HG02588 (cell line): ENCODE data around the gene ARHGAP23.

ENCODE experiments used
- ATAC-seq: cut with Tn5 transposase; IDR thresholded peaks from one replicate; pipeline ENCODE4 v1.9.1; 2021; ENCODE audit warnings: mild to moderate bottlenecking, moderate library complexity; ENCODE audit not compliant: unreplicated experiment

Gene ARHGAP23

DNA sequence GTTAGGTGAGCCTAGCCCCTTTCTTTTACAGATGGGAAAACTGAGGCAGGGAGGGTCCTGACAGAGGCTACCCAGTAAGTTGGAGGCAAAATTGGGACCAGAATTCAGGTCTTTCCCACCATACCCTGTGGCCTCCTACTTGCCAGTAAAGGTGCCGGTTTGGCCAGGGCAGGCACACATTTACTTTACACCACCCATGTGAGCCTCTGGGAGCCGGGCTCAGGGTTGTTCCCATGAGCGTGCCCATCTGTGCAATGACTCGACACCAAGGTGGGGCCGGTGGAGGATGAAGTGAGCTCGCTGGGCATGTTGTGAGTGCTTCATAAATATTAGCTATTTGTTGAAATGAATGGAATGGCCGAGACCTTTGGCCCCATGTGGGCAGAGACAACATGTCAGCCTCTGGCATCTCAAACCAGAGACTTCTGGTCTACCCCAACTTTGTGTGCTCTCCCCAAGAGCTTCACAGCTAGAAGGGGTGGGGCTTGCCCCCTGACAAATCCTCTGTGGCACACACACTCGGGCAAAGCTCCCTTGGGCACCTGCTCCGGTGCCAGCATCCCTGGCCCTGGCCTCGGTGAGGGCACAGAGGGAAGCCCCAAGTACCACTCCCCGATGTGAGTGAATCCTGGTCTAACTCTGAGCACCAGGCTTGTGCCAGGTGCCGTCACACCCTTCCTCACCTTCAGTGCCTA lies 117.4 kb downstream of the ARHGAP23 start:
- no peak for ATAC-seq

GRCh38 chr17:38546396-38546795 lies 118.1 kb downstream of the ARHGAP23 start:
- no peak for ATAC-seq

- ATAC-seq = no peak
Observed at GRCh38 chr17:38547444-38547843, 119.2 kb downstream of the ARHGAP23 start.

GRCh38 chr17:38549285-38549684 lies 121.0 kb downstream of the ARHGAP23 start:
- no peak for ATAC-seq

DNA sequence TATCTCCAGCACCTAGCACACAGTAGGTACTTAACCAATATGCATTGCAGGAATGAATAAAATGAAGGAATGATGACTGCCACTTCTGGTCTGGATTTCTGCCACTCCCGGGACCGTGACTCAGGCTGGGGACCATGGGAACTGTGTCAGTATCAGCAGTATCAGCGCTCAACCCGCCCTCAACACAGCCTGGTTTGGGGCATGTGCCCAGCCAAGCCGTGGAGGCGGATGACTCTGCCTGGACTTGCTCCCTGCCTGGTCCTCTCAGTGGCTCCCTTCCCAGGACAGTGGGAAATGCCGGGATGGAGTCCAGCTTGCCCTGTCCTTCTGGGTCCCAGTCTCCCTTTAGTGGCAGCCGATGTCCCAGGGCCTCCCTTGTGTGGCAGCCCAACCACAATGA lies 122.4 kb downstream of the ARHGAP23 start:
- ATAC-seq = no peak

GRCh38 chr17:38551121-38551520 lies 122.9 kb downstream of the ARHGAP23 start:
- ATAC-seq = no peak

DNA sequence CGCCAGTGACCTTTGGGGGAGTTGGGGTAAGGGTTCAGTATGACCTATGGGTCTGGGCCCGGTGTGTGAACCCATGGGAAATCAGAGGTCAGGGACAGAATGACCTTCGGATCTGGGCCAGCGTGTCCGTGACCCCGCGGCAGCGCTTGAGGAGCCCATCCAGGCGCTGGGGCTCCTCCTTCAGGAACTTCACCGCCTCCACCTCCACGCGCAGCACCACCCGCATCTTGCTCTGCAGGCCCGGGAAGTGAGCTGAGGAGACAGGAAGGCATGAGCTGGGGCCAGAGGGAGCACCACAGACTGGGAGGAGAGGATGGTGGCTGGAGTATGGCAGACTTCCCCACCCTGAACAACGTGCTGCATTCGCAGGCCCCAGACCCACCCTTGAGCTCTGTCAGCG lies 124.1 kb downstream of the ARHGAP23 start:
- no peak for ATAC-seq

DNA sequence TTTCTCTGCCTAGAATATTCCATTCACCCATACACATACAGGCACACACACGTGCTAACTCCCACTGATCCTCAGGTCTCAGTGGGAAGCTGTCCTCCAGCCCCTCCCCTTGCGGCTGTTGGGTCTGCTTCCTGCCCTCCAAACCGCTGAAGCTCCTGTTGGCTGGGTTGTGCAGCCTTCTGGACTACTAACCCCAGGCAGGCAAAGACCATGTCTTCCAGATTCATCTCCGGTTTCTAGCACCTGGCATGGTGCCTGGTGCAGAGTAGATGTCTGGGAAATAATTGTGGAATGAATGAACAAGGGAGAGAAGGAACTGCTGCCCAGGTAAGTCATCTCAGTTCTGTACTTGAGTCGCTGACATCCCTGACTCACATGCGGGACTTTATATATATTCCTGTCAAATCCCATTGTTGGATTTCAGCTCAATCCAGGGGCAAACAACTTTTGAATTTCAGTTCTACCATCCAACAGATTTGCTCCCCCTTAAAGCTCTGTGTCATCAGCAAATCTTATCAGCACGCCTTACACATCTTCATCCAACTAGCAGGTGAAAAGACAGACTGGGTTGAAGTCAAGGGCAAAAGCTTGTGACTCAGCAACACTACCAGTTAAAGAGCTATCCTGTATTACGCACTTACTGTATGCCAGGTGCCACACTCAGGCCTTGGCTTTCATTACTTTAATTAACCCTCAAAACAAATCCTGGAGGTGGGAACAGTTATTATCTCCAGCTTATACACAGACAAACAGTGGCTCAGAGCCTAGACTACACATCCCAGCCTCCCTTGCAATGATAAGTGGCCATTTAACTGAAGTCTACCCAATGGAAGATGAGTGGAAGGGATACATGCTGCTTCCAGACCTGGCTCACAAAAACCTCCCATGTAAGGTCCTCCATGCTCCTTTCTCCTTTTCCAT lies 126.4 kb downstream of the ARHGAP23 start:
- ATAC-seq = no peak

- no peak for ATAC-seq
Observed at GRCh38 chr17:38556239-38556638, 128.0 kb downstream of the ARHGAP23 start.

DNA sequence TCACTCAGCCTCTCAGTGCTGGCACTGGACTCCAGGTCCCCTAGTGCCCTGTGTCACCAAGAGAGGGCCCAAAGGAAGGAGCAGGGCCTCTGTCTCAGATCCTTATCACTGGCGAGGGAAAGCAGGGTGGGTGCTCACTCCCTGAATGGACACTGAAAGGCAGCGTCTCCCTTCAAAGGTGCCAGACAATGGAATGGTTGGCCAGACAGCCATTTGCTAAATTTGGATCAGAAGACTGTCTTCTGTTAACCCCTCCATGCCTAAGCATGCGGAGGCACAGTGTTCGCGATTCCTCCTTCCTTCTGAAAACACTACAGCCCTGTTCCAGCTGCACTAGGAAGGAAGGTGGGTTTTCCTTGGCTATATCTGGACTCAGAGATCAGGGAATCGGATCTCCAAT lies 129.1 kb downstream of the ARHGAP23 start:
- ATAC-seq = no peak

GRCh38 chr17:38557836-38558727 lies 129.8 kb downstream of the ARHGAP23 start:
- peak; percentile 55 for ATAC-seq

GRCh38 chr17:38558728-38559050 lies 130.4 kb downstream of the ARHGAP23 start:
- no peak for ATAC-seq

GRCh38 chr17:38559051-38559879 lies 131.0 kb downstream of the ARHGAP23 start:
- ATAC-seq = peak; percentile 57

DNA sequence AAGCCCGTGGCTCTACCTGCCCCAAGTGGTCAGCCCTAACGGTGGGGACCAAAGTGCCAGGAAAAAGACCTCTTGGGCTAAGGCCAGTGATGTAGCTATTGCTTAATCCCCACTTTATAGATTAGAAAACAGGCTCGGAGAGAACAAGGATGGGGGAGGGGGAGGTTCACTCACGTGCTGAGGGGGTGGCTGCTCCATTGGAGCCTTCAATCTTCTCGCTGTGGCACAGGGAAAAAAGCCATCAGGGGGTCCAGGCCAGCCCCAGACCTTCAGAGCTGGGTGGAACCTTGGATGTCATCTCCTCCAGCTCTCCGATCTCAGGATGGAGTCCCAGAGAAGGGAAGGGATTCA lies 131.6 kb downstream of the ARHGAP23 start:
- ATAC-seq = no peak

- ATAC-seq = no peak
Observed at GRCh38 chr17:38560503-38561318, 132.4 kb downstream of the ARHGAP23 start.

DNA sequence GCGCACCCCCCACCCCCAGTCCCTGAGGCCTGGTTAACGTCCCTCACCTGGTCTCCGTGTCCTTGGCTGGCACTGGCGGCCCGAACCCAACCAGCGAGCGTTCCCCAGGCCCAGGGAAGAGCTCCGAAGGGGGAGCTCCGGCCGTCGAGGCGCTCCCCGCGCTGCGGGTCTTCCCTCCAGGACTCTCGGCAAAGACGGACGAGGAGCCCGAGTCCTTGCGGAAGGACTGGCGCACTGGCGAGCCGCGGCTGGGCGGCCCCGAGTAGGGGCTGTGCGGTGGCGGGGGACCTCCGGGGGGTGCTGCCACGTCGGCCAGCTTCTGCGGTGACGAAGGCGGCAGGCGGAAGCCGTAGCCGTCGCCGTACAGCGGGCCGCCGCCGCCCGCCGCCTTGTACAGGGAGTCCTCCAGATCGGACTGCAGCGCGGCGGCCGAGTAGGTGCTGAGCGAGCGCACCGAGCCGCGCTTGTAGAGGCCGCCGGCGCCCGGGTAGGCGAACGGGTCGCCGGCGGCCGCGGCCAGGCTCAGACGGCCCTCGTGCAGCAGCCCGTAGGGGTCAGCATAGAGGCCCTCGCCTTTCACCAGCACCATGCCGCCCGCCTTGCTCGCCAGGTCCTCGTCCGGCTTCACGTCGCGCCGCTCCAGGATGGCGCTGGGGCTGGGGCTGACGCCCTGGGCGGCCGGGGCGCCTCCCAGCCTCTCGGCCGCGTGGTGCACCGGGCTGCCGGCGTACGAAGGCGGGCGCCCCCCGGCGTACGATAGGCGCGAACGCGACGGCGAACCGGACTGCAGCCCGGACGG lies 133.4 kb downstream of the ARHGAP23 start:
- ATAC-seq = no peak
